OCI-LY7 (cell line): ENCODE results near the gene MS4A10. TPM values are rescaled to one million over a fixed set of nuclear protein-coding genes. Genes with fewer than 3 reads are reported as not detected.

ENCODE experiments used
- BruUV-seq: library from RNA; stranded (reverse); fragments of 400-500 nt; replicated peaks from 2 replicates; lab custom pipeline; 2021; lab: Mats Ljungman, UMichigan
- CTCF ChIA-PET: fragments of 300-600 bp; sonication (Branson Sonifier 250); formaldehyde crosslinking; loops from one replicate; lab custom pipeline; 2022; ENCODE audit warnings: antibody characterized with exemption; ENCODE audit not compliant: unreplicated experiment; lab: Charles Lee
- POLR2A ChIA-PET: fragments of 300-600 bp; sonication (Branson Sonifier 250); formaldehyde crosslinking; loops from one replicate; lab custom pipeline; 2022; ENCODE audit warnings: antibody characterized with exemption; lab: Charles Lee
- DNase-seq: peaks from one replicate; pipeline ENCODE4 v3.0.0-alpha.2; 2015; ENCODE audit warnings: low spot score
- H2AFZ ChIP-seq: fragments of 200-600 bp; sonication (generic), shearing (Covaris generic); 2 replicates; pipeline ENCODE4 v1.6.1; 2014; ENCODE audit warnings: mild to moderate bottlenecking, antibody characterized with exemption, low read length, moderate library complexity
- H3K27ac ChIP-seq: fragments of 200-600 bp; sonication (generic); 2 replicates; pipeline ENCODE4 v1.5.1; 2014; ENCODE audit warnings: mixed run types, low read depth, mild to moderate bottlenecking, moderate library complexity, low read length, inconsistent platforms; ENCODE audit not compliant: poor library complexity, severe bottlenecking
- H3K36me3 ChIP-seq: fragments of 200-600 bp; sonication (generic); 2 replicates; pipeline ENCODE4 v1.6.1; 2014; ENCODE audit warnings: mild to moderate bottlenecking, antibody characterized with exemption, low read length, moderate library complexity, mixed read lengths; ENCODE audit not compliant: insufficient read depth
- H3K4me1 ChIP-seq: fragments of 200-600 bp; sonication (generic); 2 replicates; pipeline ENCODE4 v1.5.1; 2014; ENCODE audit warnings: mild to moderate bottlenecking, low read length; ENCODE audit not compliant: insufficient read depth, poor library complexity, severe bottlenecking
- H3K4me2 ChIP-seq: fragments of 200-600 bp; sonication (generic); 2 replicates; pipeline ENCODE4 v1.6.1; 2014; ENCODE audit warnings: mild to moderate bottlenecking, low read length
- H3K4me3 ChIP-seq: fragments of 200-600 bp; sonication (generic); 2 replicates; pipeline ENCODE4 v1.5.1; 2014; ENCODE audit warnings: mild to moderate bottlenecking, low read depth, low read length; ENCODE audit not compliant: poor library complexity, severe bottlenecking
- H3K79me2 ChIP-seq: fragments of 200-600 bp; sonication (generic); 2 replicates; pipeline ENCODE4 v1.6.1; 2016; ENCODE audit warnings: low read depth, mild to moderate bottlenecking, low read length, moderate library complexity, mixed read lengths; ENCODE audit not compliant: insufficient read depth
- H3K9me2 ChIP-seq: fragments of 200-600 bp; sonication (generic); 2 replicates; pipeline ENCODE4 v1.6.1; 2016; ENCODE audit warnings: mild to moderate bottlenecking, low read length, mixed read lengths; ENCODE audit not compliant: insufficient read depth
- H3K9me3 ChIP-seq: fragments of 200-600 bp; sonication (generic); 2 replicates; pipeline ENCODE4 v1.6.1; 2014; ENCODE audit warnings: mild to moderate bottlenecking, mixed run types, low read length, mixed read lengths
- H4K20me1 ChIP-seq: fragments of 200-600 bp; sonication (generic); 2 replicates; pipeline ENCODE4 v1.6.1; 2014; ENCODE audit warnings: mild to moderate bottlenecking, antibody characterized with exemption, low read length, moderate library complexity, mixed read lengths; ENCODE audit not compliant: insufficient read depth
- CTCF ChIP-seq: fragments of 200-600 bp; sonication (generic); conservative IDR thresholded peaks from 2 replicates; pipeline ENCODE4 v1.5.1; 2014; ENCODE audit warnings: mild to moderate bottlenecking, antibody characterized with exemption, low read length, moderate library complexity, mixed read lengths
- EZH2phosphoT487 ChIP-seq: fragments of 200-600 bp; sonication (generic); IDR thresholded peaks from 2 replicates; pipeline ENCODE4 v1.6.1; 2018; ENCODE audit warnings: low read depth, borderline replicate concordance, mild to moderate bottlenecking, mixed run types, antibody characterized with exemption, low read length, moderate library complexity, mixed read lengths
- intact Hi-C: fragments of 100-400 bp; cut with micrococcal nuclease; formaldehyde crosslinking; loops from one replicate; pipeline ENCODE4 v1.10.0; 2022; ENCODE audit not compliant: unreplicated experiment
- total RNA-seq, 2 experiments: library from RNA; depleted of rRNA in 1 of 2; stranded (reverse); fragments of >200 nt in 1 of 2; shearing (Covaris generic) in 1 of 2; gene quantifications; 2 replicates each; pipeline ENCODE4 v1.2.3, GENCODE V29; 2014 to 2022

The MS4A10 gene
- total RNA-seq, 2 experiments from 2014 or later: not detected

GRCh38 chr11:60741421-60741820 is 43.7 kb upstream of the MS4A10 start:
- Histone ChIP-seq H3K4me1 (no peaks in the 10 kb centered on the region), H3K9me2 (no peaks in the 10 kb centered on the region), H3K79me2 (no peaks in the 10 kb centered on the region), H3K4me2 (no peak overlapping the region), H3K27ac (no peak overlapping the region), H3K36me3 (no peaks in the 10 kb centered on the region), H4K20me1 (no peaks in the 10 kb centered on the region), H2AFZ (no peak overlapping the region), H3K9me3 (no peaks in the 10 kb centered on the region), H3K4me3 (no peak overlapping the region)
- ChIA-PET CTCF (no interaction called here), POLR2A (no interaction called here)
- no peak for TF ChIP-seq CTCF
- no peak for TF ChIP-seq EZH2phosphoT487
- DNase-seq: no peak
- BruUV-seq: no TSS peak
- intact Hi-C loops: no loop called here

GRCh38 chr11:60743058-60743457 is 42.1 kb upstream of the MS4A10 start:
- Histone ChIP-seq H2AFZ (no peak overlapping the region), H3K36me3 (no peaks in the 10 kb centered on the region), H4K20me1 (no peaks in the 10 kb centered on the region), H3K4me1 (no peaks in the 10 kb centered on the region), H3K9me2 (no peaks in the 10 kb centered on the region), H3K27ac (no peak overlapping the region), H3K9me3 (no peaks in the 10 kb centered on the region), H3K4me3 (no peak overlapping the region), H3K4me2 (no peak overlapping the region), H3K79me2 (no peaks in the 10 kb centered on the region)
- intact Hi-C loops: no loop called here
- CTCF ChIA-PET: no interaction called here
- POLR2A ChIA-PET: no interaction called here
- TF ChIP-seq CTCF: no peak
- no peak for TF ChIP-seq EZH2phosphoT487
- no TSS peak for BruUV-seq
- no peak for DNase-seq

- POLR2A ChIA-PET: no interaction called here
- Histone ChIP-seq H2AFZ (no peak overlapping the region), H4K20me1 (no peaks in the 10 kb centered on the region), H3K79me2 (no peaks in the 10 kb centered on the region), H3K9me2 (no peaks in the 10 kb centered on the region), H3K27ac (no peak overlapping the region), H3K36me3 (no peaks in the 10 kb centered on the region), H3K4me3 (no peak overlapping the region), H3K4me1 (no peaks in the 10 kb centered on the region), H3K4me2 (no peak overlapping the region), H3K9me3 (no peaks in the 10 kb centered on the region)
- intact Hi-C loops: no loop called here
- DNase-seq: no peak
- TF ChIP-seq CTCF (no peak), EZH2phosphoT487 (no peak)
- CTCF ChIA-PET: no interaction called here
- BruUV-seq: no TSS peak
Measured at GRCh38 chr11:60744114-60744513, 41.0 kb upstream of the MS4A10 start.
